MM.1S (cell line): Measurements from ENCODE around the gene SLC6A11.

Source experiments
- DNase-seq: peaks from one replicate; pipeline ENCODE4 v3.0.0-alpha.2; 2015
- H2AFZ ChIP-seq: fragments of 300-600 bp; sonication (generic); 2 replicates; pipeline ENCODE4 v1.6.0; 2016; ENCODE audit warnings: antibody characterized with exemption, low read length
- H3F3A ChIP-seq: fragments of 300-600 bp; sonication (generic); 2 replicates; pipeline ENCODE4 v1.6.1; 2016; ENCODE audit warnings: mild to moderate bottlenecking, antibody characterized with exemption, low read length, moderate library complexity, mixed read lengths; ENCODE audit not compliant: insufficient read depth
- H3K27ac ChIP-seq: fragments of 300-600 bp; sonication (generic); 2 replicates; pipeline ENCODE4 v1.5.1; 2016; ENCODE audit warnings: mild to moderate bottlenecking, low read length
- H3K27me3 ChIP-seq: fragments of 300-600 bp; sonication (generic); replicated peaks from 2 replicates; pipeline ENCODE4 v1.6.0; 2016; ENCODE audit warnings: low read length; ENCODE audit not compliant: insufficient read depth
- H3K36me3 ChIP-seq: fragments of 300-600 bp; sonication (generic); replicated peaks from 2 replicates; pipeline ENCODE4 v1.6.1; 2016; ENCODE audit warnings: mild to moderate bottlenecking, low read length, mixed read lengths; ENCODE audit not compliant: insufficient read depth
- H3K4me1 ChIP-seq: fragments of 300-600 bp; sonication (generic); 2 replicates; pipeline ENCODE4 v1.6.1; 2016; ENCODE audit warnings: low read length, mixed read lengths
- H3K4me2 ChIP-seq: fragments of 300-600 bp; sonication (generic); 2 replicates; pipeline ENCODE4 v1.6.0; 2016; ENCODE audit warnings: low read depth, low read length
- H3K4me3 ChIP-seq: fragments of 300-600 bp; sonication (generic); 2 replicates; pipeline ENCODE4 v1.5.1; 2016; ENCODE audit warnings: low read length, mixed read lengths
- H3K79me2 ChIP-seq: fragments of 300-600 bp; sonication (generic); 2 replicates; pipeline ENCODE4 v1.6.1; 2016; ENCODE audit warnings: mixed run types, low read length, mixed read lengths
- H3K9ac ChIP-seq: fragments of 300-600 bp; sonication (generic); 2 replicates; pipeline ENCODE4 v1.6.1; 2016; ENCODE audit warnings: low read length, mixed read lengths
- H3K9me2 ChIP-seq: fragments of 300-600 bp; sonication (generic); replicated peaks from 2 replicates; pipeline ENCODE4 v1.6.1; 2016; ENCODE audit warnings: mild to moderate bottlenecking, low read length, mixed read lengths; ENCODE audit not compliant: insufficient read depth
- H3K9me3 ChIP-seq: fragments of 300-600 bp; sonication (generic); replicated peaks from 2 replicates; pipeline ENCODE4 v1.6.1; 2016; ENCODE audit warnings: mild to moderate bottlenecking, low read length, mixed read lengths; ENCODE audit not compliant: insufficient read depth
- H4K20me1 ChIP-seq: fragments of 300-600 bp; sonication (generic); 2 replicates; pipeline ENCODE4 v1.6.1; 2016; ENCODE audit warnings: mild to moderate bottlenecking, low read length, moderate library complexity, mixed read lengths; ENCODE audit not compliant: insufficient read depth
- EZH2 ChIP-seq: fragments of 300-600 bp; sonication (generic); optimal IDR thresholded peaks from 2 replicates; pipeline ENCODE3; 2017; ENCODE audit warnings: low read depth, mild to moderate bottlenecking, antibody characterized with exemption, low read length, mixed read lengths
- EZH2phosphoT487 ChIP-seq: fragments of 300-600 bp; sonication (generic); IDR thresholded peaks from 2 replicates; pipeline ENCODE4 v1.6.1; 2018; ENCODE audit warnings: antibody characterized with exemption, low read length
- TF ChIP-seq, protein P1 (sequence below): fragments of 300-600 bp; sonication (generic); IDR thresholded peaks from 2 replicates; pipeline ENCODE4 v1.5.1; 2016; ENCODE audit warnings: antibody characterized with exemption, low read length, mixed read lengths

SLC6A11 gene

GRCh38 chr3:10890665-10891064 is 74.6 kb downstream of the SLC6A11 start:
- DNase-seq, result no peak
- no peak overlapping the region for H3K4me2 ChIP-seq
- H3K4me1 ChIP-seq, result no peaks in the 10 kb centered on the region
- no peak overlapping the region for H3K4me3 ChIP-seq
- no peak overlapping the region for H2AFZ ChIP-seq
- H3K27ac ChIP-seq, result no peak overlapping the region
- H3K9me3 ChIP-seq, result no peaks in the 10 kb centered on the region
- no peaks in the 10 kb centered on the region for H3K9me2 ChIP-seq
- H3K36me3 ChIP-seq, result no peaks in the 10 kb centered on the region
- no peaks in the 10 kb centered on the region for H3K79me2 ChIP-seq
- no peak for TF ChIP-seq EZH2
- no peak for TF ChIP-seq EZH2phosphoT487
- TF ChIP-seq, protein P1, sequence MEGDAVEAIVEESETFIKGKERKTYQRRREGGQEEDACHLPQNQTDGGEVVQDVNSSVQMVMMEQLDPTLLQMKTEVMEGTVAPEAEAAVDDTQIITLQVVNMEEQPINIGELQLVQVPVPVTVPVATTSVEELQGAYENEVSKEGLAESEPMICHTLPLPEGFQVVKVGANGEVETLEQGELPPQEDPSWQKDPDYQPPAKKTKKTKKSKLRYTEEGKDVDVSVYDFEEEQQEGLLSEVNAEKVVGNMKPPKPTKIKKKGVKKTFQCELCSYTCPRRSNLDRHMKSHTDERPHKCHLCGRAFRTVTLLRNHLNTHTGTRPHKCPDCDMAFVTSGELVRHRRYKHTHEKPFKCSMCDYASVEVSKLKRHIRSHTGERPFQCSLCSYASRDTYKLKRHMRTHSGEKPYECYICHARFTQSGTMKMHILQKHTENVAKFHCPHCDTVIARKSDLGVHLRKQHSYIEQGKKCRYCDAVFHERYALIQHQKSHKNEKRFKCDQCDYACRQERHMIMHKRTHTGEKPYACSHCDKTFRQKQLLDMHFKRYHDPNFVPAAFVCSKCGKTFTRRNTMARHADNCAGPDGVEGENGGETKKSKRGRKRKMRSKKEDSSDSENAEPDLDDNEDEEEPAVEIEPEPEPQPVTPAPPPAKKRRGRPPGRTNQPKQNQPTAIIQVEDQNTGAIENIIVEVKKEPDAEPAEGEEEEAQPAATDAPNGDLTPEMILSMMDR, result no peak
- H3F3A ChIP-seq, result no peaks in the 10 kb centered on the region
- H4K20me1 ChIP-seq, result no peaks in the 10 kb centered on the region
- H3K27me3 ChIP-seq, result peaks cover 5% of the 10 kb centered on the region; the same call in 1 of the 2 replicates
- H3K9ac ChIP-seq, result no peak overlapping the region

DNA sequence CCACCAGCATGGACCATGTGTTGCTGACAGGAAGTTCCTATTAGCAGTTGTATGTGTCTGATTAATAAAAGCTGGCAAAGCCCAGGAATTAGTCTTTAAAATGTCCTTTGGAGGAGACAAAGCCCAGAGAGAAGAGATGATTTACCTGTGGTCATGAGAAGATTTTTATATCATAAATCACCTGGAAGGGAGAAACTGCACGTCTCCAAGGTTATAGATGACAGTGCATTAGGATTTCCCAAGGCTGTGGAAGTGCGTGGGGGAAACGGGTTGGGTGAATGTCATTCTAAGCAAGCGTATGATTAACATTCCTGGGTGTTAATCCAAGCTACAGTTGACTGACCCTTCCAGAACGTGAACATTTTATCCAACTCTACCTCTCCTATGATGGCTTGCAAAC is 76.6 kb downstream of the SLC6A11 start:
- no peak overlapping the region for H3K4me2 ChIP-seq

DNA sequence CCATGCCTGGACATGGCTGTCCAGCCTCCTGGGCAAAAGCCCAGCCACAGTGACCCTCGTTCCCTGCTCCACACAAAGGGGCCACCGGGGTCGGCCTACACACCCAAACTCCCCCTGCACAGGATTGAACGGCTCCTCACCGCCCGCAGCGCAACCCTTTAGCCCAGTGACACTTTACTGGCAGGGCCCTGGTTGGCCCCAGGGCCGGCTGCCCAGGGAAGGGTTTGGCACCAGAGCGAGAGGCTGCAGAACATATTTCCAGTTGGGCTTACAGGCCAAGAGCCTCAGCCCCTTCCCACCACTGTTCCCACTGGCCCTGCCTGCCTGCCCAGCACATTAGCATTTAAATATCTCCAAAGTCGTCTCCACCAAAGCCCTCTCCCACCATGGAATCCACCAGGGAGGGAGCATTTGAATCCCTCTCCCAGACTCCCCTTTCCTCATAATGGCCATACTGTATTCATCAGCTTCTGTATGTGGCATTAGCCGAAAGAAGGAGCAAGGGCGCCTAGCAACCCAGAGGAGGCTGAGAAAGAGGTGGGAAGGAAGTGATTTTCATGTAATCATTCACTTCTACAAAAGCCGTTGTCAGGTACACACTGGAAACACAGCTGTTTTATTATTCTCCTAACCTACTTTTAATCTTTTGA is 85.4 kb downstream of the SLC6A11 start:
- Histone ChIP-seq H3F3A (no peaks in the 10 kb centered on the region), H3K4me2 (no peak overlapping the region), H3K4me3 (no peak overlapping the region), H3K4me1 (no peaks in the 10 kb centered on the region), H3K79me2 (no peaks in the 10 kb centered on the region), H4K20me1 (no peaks in the 10 kb centered on the region), H3K9ac (no peak overlapping the region), H3K27ac (no peak overlapping the region), H3K9me3 (no peaks in the 10 kb centered on the region; the same call in 1 of the 2 replicates), H2AFZ (no peak overlapping the region), H3K36me3 (no peaks in the 10 kb centered on the region), H3K9me2 (no peaks in the 10 kb centered on the region), H3K27me3 (peaks cover 7% of the 10 kb centered on the region; the same call in 1 of the 2 replicates)
- no peak for DNase-seq
- TF ChIP-seq EZH2, result no peak
- TF ChIP-seq EZH2phosphoT487, result no peak
- TF ChIP-seq, protein P1, result no peak

More for the DNA sequence above, 76.6 kb downstream of the SLC6A11 start:
- Histone ChIP-seq H3K27ac (no peak overlapping the region), H4K20me1 (no peaks in the 10 kb centered on the region), H3K4me1 (no peaks in the 10 kb centered on the region), H2AFZ (no peak overlapping the region), H3K36me3 (no peaks in the 10 kb centered on the region), H3K9me2 (no peaks in the 10 kb centered on the region), H3K27me3 (peaks cover 5% of the 10 kb centered on the region; the same call in 1 of the 2 replicates), H3K9ac (no peak overlapping the region), H3K4me3 (no peak overlapping the region), H3F3A (no peaks in the 10 kb centered on the region), H3K79me2 (no peaks in the 10 kb centered on the region), H3K9me3 (no peaks in the 10 kb centered on the region)
- TF ChIP-seq EZH2, result no peak
- no peak for DNase-seq

DNA sequence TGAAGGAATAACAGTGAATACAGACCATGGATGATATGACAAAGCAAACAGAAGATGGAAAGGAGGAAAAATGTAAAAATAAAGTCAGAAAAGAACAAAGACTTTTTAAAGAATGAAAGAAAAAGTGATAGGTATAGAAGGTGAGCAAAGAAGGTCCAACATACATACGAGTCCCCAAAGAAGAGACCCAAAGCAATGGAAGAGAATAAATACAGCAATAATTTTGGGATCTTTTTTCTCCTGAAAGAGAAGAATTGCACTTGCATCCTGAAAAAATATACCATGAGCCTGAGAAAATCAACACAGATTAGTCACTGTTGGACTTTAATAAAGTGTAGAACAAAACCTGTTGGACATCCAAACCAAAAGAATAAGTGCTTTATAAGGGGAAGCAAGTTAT is 91.2 kb downstream of the SLC6A11 start:
- Histone ChIP-seq H3K79me2 (no peaks in the 10 kb centered on the region), H3K36me3 (no peaks in the 10 kb centered on the region), H3K27ac (no peak overlapping the region), H3F3A (no peaks in the 10 kb centered on the region), H3K27me3 (peaks cover 6% of the 10 kb centered on the region), H2AFZ (no peak overlapping the region), H3K9me2 (no peaks in the 10 kb centered on the region), H3K4me1 (no peaks in the 10 kb centered on the region), H3K9me3 (no peaks in the 10 kb centered on the region; the same call in 1 of the 2 replicates), H3K4me3 (no peak overlapping the region), H3K9ac (no peak overlapping the region), H3K4me2 (no peak overlapping the region), H4K20me1 (no peaks in the 10 kb centered on the region)
- TF ChIP-seq, protein P1, result no peak
- TF ChIP-seq EZH2 (no peak), EZH2phosphoT487 (no peak)
- DNase-seq, result no peak
